ENCODE results near the gene KCNJ14.

Gene KCNJ14

GRCh38 chr19:48511800-48512503 is 56.6 kb downstream of the KCNJ14 start, which contains the start of gene LMTK3:
TSS of gene LMTK3 (minus strand) at chr19:48511835. CDS start at chr19:48511576, 259 bp downstream.
- Histone ChIP-seq H3K36me3 (ENCODE audit: insufficient read depth, low read length) (no peaks in the 10 kb centered on the region), H3K4me3 (ENCODE audit: low read length) (peak within 1 kb of the TSS; percentile 58), H3K4me1 (ENCODE audit: insufficient read depth, low read length) (no peaks in the 10 kb centered on the region; the same call in 1 of the 2 replicates), H3K9ac (ENCODE audit: low read depth, low read length) (no peak within 1 kb of the TSS), H3K27me3 (ENCODE audit: insufficient read depth, low read length) (peaks cover 18% of the 10 kb centered on the region), H3K27ac (ENCODE audit: low read depth, low read length) (no peak within 1 kb of the TSS), H3K9me3 (ENCODE audit: insufficient read depth, low read depth, low read length) (no peaks in the 10 kb centered on the region)
- 27% methylated on average over 32 of the region's 32 CpGs for WGBS

GRCh38 chr19:48512504-48513288 is 57.3 kb downstream of the KCNJ14 start:
- WGBS, result 62% methylated on average over 19 of the region's 19 CpGs
- no peaks in the 10 kb centered on the region; the same call in 1 of the 2 replicates for H3K4me1 ChIP-seq (ENCODE audit: insufficient read depth, low read length)
- no peaks in the 10 kb centered on the region for H3K9me3 ChIP-seq (ENCODE audit: insufficient read depth, low read depth, low read length)
- no peak overlapping the region for H3K27ac ChIP-seq (ENCODE audit: low read depth, low read length)
- peaks cover 18% of the 10 kb centered on the region for H3K27me3 ChIP-seq (ENCODE audit: insufficient read depth, low read length)
- no peaks in the 10 kb centered on the region for H3K36me3 ChIP-seq (ENCODE audit: insufficient read depth, low read length)
- H3K4me3 ChIP-seq (ENCODE audit: low read length), result peak overlapping the region; percentile 64; the same call in 1 of the 2 replicates
- H3K9ac ChIP-seq (ENCODE audit: low read depth, low read length), result no peak overlapping the region

- H3K27me3 ChIP-seq (ENCODE audit: insufficient read depth, low read length), result peaks cover 18% of the 10 kb centered on the region
- H3K9me3 ChIP-seq (ENCODE audit: insufficient read depth, low read depth, low read length), result no peaks in the 10 kb centered on the region
- peaks cover 3% of the 10 kb centered on the region; the same call in 1 of the 2 replicates for H3K4me1 ChIP-seq (ENCODE audit: insufficient read depth, low read length)
- WGBS, result 6% methylated on average over 54 of the region's 54 CpGs
- peak overlapping the region; percentile 38; the same call in 1 of the 2 replicates for H3K9ac ChIP-seq (ENCODE audit: low read depth, low read length)
- H3K27ac ChIP-seq (ENCODE audit: low read depth, low read length), result no peak overlapping the region
- H3K36me3 ChIP-seq (ENCODE audit: insufficient read depth, low read length), result no peaks in the 10 kb centered on the region
- peak overlapping the region; percentile 64 for H3K4me3 ChIP-seq (ENCODE audit: low read length)
Measured at GRCh38 chr19:48513289-48514122, 58.1 kb downstream of the KCNJ14 start.

- no peak overlapping the region for H3K27ac ChIP-seq (ENCODE audit: low read depth, low read length)
- 64% methylated on average over 11 of the region's 11 CpGs for WGBS
- peaks cover 3% of the 10 kb centered on the region; the same call in 1 of the 2 replicates for H3K4me1 ChIP-seq (ENCODE audit: insufficient read depth, low read length)
- no peaks in the 10 kb centered on the region for H3K9me3 ChIP-seq (ENCODE audit: insufficient read depth, low read depth, low read length)
- H3K4me3 ChIP-seq (ENCODE audit: low read length), result peak overlapping the region; percentile 64
- no peaks in the 10 kb centered on the region for H3K36me3 ChIP-seq (ENCODE audit: insufficient read depth, low read length)
- peaks cover 18% of the 10 kb centered on the region for H3K27me3 ChIP-seq (ENCODE audit: insufficient read depth, low read length)
- H3K9ac ChIP-seq (ENCODE audit: low read depth, low read length), result no peak overlapping the region
Measured at GRCh38 chr19:48514123-48514458, 58.7 kb downstream of the KCNJ14 start.

- WGBS, result 83% methylated on average over 8 of the region's 8 CpGs
- peaks cover 15% of the 10 kb centered on the region for H3K27me3 ChIP-seq (ENCODE audit: insufficient read depth, low read length)
- H3K4me3 ChIP-seq (ENCODE audit: low read length), result no peak overlapping the region
- no peaks in the 10 kb centered on the region for H3K36me3 ChIP-seq (ENCODE audit: insufficient read depth, low read length)
- H3K27ac ChIP-seq (ENCODE audit: low read depth, low read length), result no peak overlapping the region
- H3K9ac ChIP-seq (ENCODE audit: low read depth, low read length), result no peak overlapping the region
- H3K9me3 ChIP-seq (ENCODE audit: insufficient read depth, low read depth, low read length), result no peaks in the 10 kb centered on the region
- H3K4me1 ChIP-seq (ENCODE audit: insufficient read depth, low read length), result peaks cover 3% of the 10 kb centered on the region; the same call in 1 of the 2 replicates
Measured at GRCh38 chr19:48516536-48516935, 61.2 kb downstream of the KCNJ14 start.

Data from HUES64 (cell line).